SK-N-SH (cell line): Measurements from ENCODE around the gene UBQLN3. TPM values are rescaled to one million over a fixed set of nuclear protein-coding genes. Genes with fewer than 3 reads are reported as not detected.

Experiments used
- CTCF ChIA-PET: fragments of 300-600, 350-600 bp; formaldehyde crosslinking; extraction: SDS; loops from one replicate; lab custom pipeline; 2021; lab: Yijun Ruan, JAX
- POLR2A ChIA-PET: fragments of 350-600 bp; sonication (Branson Sonifier 250); formaldehyde crosslinking; extraction: SDS; loops from one replicate; lab custom pipeline; 2020; ENCODE audit warnings: antibody characterized with exemption, inconsistent platforms; lab: Yijun Ruan, JAX
- DNase-seq: peaks from one replicate; pipeline ENCODE4 v3.0.0; 2012
- H2AFZ ChIP-seq: fragments of 200-600 bp; sonication (generic); 2 replicates; pipeline ENCODE4 v1.8.1; 2016; ENCODE audit warnings: antibody characterized with exemption, mild to moderate bottlenecking, low read depth
- H3F3A ChIP-seq: fragments of 200-600 bp; sonication (generic); replicated peaks from 2 replicates; pipeline ENCODE3; 2016; ENCODE audit warnings: antibody characterized with exemption, mild to moderate bottlenecking; ENCODE audit not compliant: insufficient read depth
- H3K27ac ChIP-seq, 2 experiments: fragments of 200-500 bp in 1 of 2; fragments of 200-600 bp in 1 of 2; sonication (Bioruptor generic) in 1 of 2; sonication (generic), shearing (Covaris generic) in 1 of 2; 2 replicates each; pipeline versions ENCODE4 v1.5.1 to v1.6.1; 2014 to 2016; ENCODE audit warnings: low read depth in 2 of 2, inconsistent platforms in 1 of 2, low read length in 1 of 2, mild to moderate bottlenecking in 1 of 2, mixed read lengths in 1 of 2
- H3K27me3 ChIP-seq: fragments of 200-600 bp; sonication (generic), shearing (Covaris generic); 2 replicates; pipeline ENCODE4 v1.6.1; 2016; ENCODE audit warnings: mixed run types; ENCODE audit not compliant: insufficient read depth
- H3K36me3 ChIP-seq, 2 experiments: fragments of 200-500 bp in 1 of 2; fragments of 200-600 bp in 1 of 2; sonication (Bioruptor generic) in 1 of 2; sonication (generic) in 1 of 2; replicated peaks in 1 of 2; 2 replicates each; pipeline versions ENCODE3 to v1.5.1; 2014 to 2016; ENCODE audit warnings: low read length in 1 of 2, mild to moderate bottlenecking in 1 of 2; ENCODE audit not compliant: insufficient read depth in 2 of 2, control insufficient read depth in 1 of 2
- H3K4me1 ChIP-seq, 2 experiments: fragments of 200-500 bp in 1 of 2; fragments of 200-600 bp in 1 of 2; sonication (Bioruptor generic) in 1 of 2; sonication (generic), shearing (Covaris generic) in 1 of 2; 2 replicates each; pipeline versions ENCODE4 v1.5.1 to v1.6.1; 2014 to 2016; ENCODE audit warnings: low read depth in 1 of 2, low read length in 1 of 2, mixed run types in 1 of 2; ENCODE audit not compliant: insufficient read depth in 2 of 2, control insufficient read depth in 1 of 2
- H3K4me2 ChIP-seq: fragments of 200-600 bp; sonication (generic), shearing (Covaris generic); 2 replicates; pipeline ENCODE4 v1.6.1; 2017; ENCODE audit warnings: mixed run types
- H3K4me3 ChIP-seq, 2 experiments: fragments of 200-500 bp in 1 of 2; fragments of 200-600 bp in 1 of 2; sonication (Bioruptor generic) in 1 of 2; sonication (generic), shearing (Covaris generic) in 1 of 2; 2 replicates each; pipeline versions ENCODE4 v1.5.1 to v1.8.1; 2014 to 2016; ENCODE audit warnings: low read depth in 2 of 2, inconsistent platforms in 1 of 2, low read length in 1 of 2, mild to moderate bottlenecking in 1 of 2, mixed read lengths in 1 of 2, moderate library complexity in 1 of 2
- H3K79me2 ChIP-seq: fragments of 200-600 bp; sonication (generic); 2 replicates; pipeline ENCODE4 v1.8.1; 2017; ENCODE audit warnings: mild to moderate bottlenecking; ENCODE audit not compliant: insufficient read depth
- H3K9ac ChIP-seq: fragments of 200-600 bp; sonication (generic); 2 replicates; pipeline ENCODE4 v1.6.1; 2017; ENCODE audit warnings: mixed run types
- H3K9me2 ChIP-seq: fragments of 200-600 bp; sonication (generic); 2 replicates; pipeline ENCODE4 v1.6.1; 2017; ENCODE audit warnings: mixed run types
- H3K9me3 ChIP-seq: fragments of 200-600 bp; sonication (generic); 2 replicates; pipeline ENCODE4 v1.6.1; 2017; ENCODE audit warnings: mixed run types, mild to moderate bottlenecking, moderate library complexity
- H4K20me1 ChIP-seq: fragments of 200-600 bp; sonication (generic); 2 replicates; pipeline ENCODE4 v1.6.1; 2017; ENCODE audit warnings: mild to moderate bottlenecking, mixed run types; ENCODE audit not compliant: insufficient read depth
- CHD2 ChIP-seq: fragments of 150-350 bp; IDR thresholded peaks from 2 replicates; pipeline ENCODE4 v1.6.1; 2018; ENCODE audit warnings: low read length; ENCODE audit not compliant: partially characterized antibody
- ELF1 ChIP-seq: IDR thresholded peaks from 2 replicates; pipeline ENCODE4 v1.4.0; 2012
- EZH2phosphoT487 ChIP-seq: fragments of 200-600 bp; sonication (generic); IDR thresholded peaks from 2 replicates; pipeline ENCODE4 v1.6.1; 2017; ENCODE audit warnings: low read depth, mixed run types, mild to moderate bottlenecking, antibody characterized with exemption, moderate library complexity, borderline replicate concordance
- FOXM1 ChIP-seq: IDR thresholded peaks from 2 replicates; pipeline ENCODE4 v1.4.0; 2012; ENCODE audit warnings: low read depth, mild to moderate bottlenecking
- GATA2 ChIP-seq: sonication (generic); formaldehyde crosslinking; IDR thresholded peaks from 2 replicates; pipeline ENCODE4 v1.5.0; 2020; ENCODE audit warnings: mild to moderate bottlenecking, missing genetic modification reagents
- IRF3 ChIP-seq: fragments of 150-350 bp; IDR thresholded peaks from 2 replicates; pipeline ENCODE4 v1.6.1; 2016; ENCODE audit warnings: mild to moderate bottlenecking, low read depth, low read length
- MEF2A ChIP-seq: IDR thresholded peaks from 2 replicates; pipeline ENCODE4 v1.4.0; 2012; ENCODE audit warnings: low read depth, borderline replicate concordance
- NFIC ChIP-seq: IDR thresholded peaks from 2 replicates; pipeline ENCODE4 v1.4.0; 2012; ENCODE audit warnings: borderline replicate concordance
- RXRA ChIP-seq: IDR thresholded peaks from 2 replicates; pipeline ENCODE4 v1.4.0; 2012; ENCODE audit warnings: low read depth, mild to moderate bottlenecking, borderline replicate concordance
- SMC3 ChIP-seq: IDR thresholded peaks from 2 replicates; pipeline ENCODE4 v1.6.1; 2012; ENCODE audit warnings: low read depth, low read length, improper control_type of control experiment
- TAF1 ChIP-seq: IDR thresholded peaks from 2 replicates; pipeline ENCODE4 v1.6.1; 2012; ENCODE audit warnings: low read depth, mild to moderate bottlenecking, low read length, moderate library complexity, borderline replicate concordance
- TEAD4 ChIP-seq: IDR thresholded peaks from 2 replicates; pipeline ENCODE4 v1.4.0; 2012; ENCODE audit warnings: mild to moderate bottlenecking, borderline replicate concordance; ENCODE audit not compliant: insufficient read depth
- USF1 ChIP-seq: IDR thresholded peaks from 2 replicates; pipeline ENCODE4 v1.4.0; 2012; ENCODE audit warnings: low read depth, borderline replicate concordance
- ZBTB33 ChIP-seq: IDR thresholded peaks from 2 replicates; pipeline ENCODE4 v1.4.0; 2012; ENCODE audit warnings: low read depth, borderline replicate concordance
- WGBS: methylation state at CpG from one replicate; pipeline ENCODE4 v1.1.6; 2017; ENCODE audit warnings: low lambda C conversion rate; 5-methylcytosine and 5-hydroxymethylcytosine counted together
- polyA plus RNA-seq, 3 experiments: library from polyadenylated mRNA; depleted of rRNA; stranded (reverse); fragments of >200 nt; gene quantifications; 2 replicates each; pipeline ENCODE4 v1.2.3, GENCODE V29; 2012

The UBQLN3 gene
- polyA plus RNA-seq, 1 of the 3 experiments (the other 2 are of a cell fraction), result not detected

- Histone ChIP-seq H3K4me3 (no peak overlapping the region), H3K79me2 (no peaks in the 10 kb centered on the region), H3K9me2 (no peaks in the 10 kb centered on the region), H3K9me3 (no peaks in the 10 kb centered on the region), H3K4me1 (no peaks in the 10 kb centered on the region), H3K4me2 (no peak overlapping the region), H3K27ac (no peak overlapping the region), H3K36me3 (no peaks in the 10 kb centered on the region), H3K27me3 (peaks cover 8% of the 10 kb centered on the region), H4K20me1 (no peaks in the 10 kb centered on the region), H3K9ac (no peak overlapping the region), H3F3A (no peaks in the 10 kb centered on the region), H2AFZ (no peak overlapping the region)
- ChIA-PET CTCF (interaction anchor here (0.6 to 2.2 kb wide), 2 partner anchors 10 to 771 kb away, joined by 3 to 10 read pairs; no protein-coding TSS in a partner anchor), POLR2A (no interaction called here)
- no peak for DNase-seq
- TF ChIP-seq SMC3, result no peak
- TF ChIP-seq NFIC, result no peak
- TF ChIP-seq RXRA, result no peak
- TF ChIP-seq FOXM1, result no peak
- no peak for TF ChIP-seq ELF1
- no peak for TF ChIP-seq EZH2phosphoT487
- no peak for TF ChIP-seq GATA2
- no peak for TF ChIP-seq USF1
- TF ChIP-seq ZBTB33, result no peak
- no peak for TF ChIP-seq TAF1
- no peak for TF ChIP-seq TEAD4
- no peak for TF ChIP-seq CHD2
- 4% methylated on average over 3 of the region's 3 CpGs for WGBS
Observed at GRCh38 chr11:5486421-5486820, 23.3 kb downstream of the UBQLN3 start.

- POLR2A ChIA-PET, result no interaction called here
- WGBS, result 20% methylated on average over 3 of the region's 3 CpGs
- no peak overlapping the region for H3K27ac ChIP-seq
Observed at GRCh38 chr11:5486003-5486402, 23.8 kb downstream of the UBQLN3 start.

More at GRCh38 chr11:5486003-5486402, 23.8 kb downstream of the UBQLN3 start:
- no peak overlapping the region for H3K4me2 ChIP-seq
- no peak overlapping the region for H3K9ac ChIP-seq
- no peaks in the 10 kb centered on the region for H3K9me2 ChIP-seq
- no peaks in the 10 kb centered on the region for H3F3A ChIP-seq
- no peak overlapping the region for H2AFZ ChIP-seq
- no peaks in the 10 kb centered on the region for H3K9me3 ChIP-seq
- H3K4me1 ChIP-seq, result no peaks in the 10 kb centered on the region
- no peak overlapping the region for H3K4me3 ChIP-seq
- TF ChIP-seq IRF3, result no peak
- TF ChIP-seq ELF1, result no peak
- TF ChIP-seq MEF2A, result no peak
- no peak for DNase-seq
- CTCF ChIA-PET, result interaction anchor here (0.7 to 2.2 kb wide), 2 partner anchors 9 to 12 kb away, joined by 3 to 10 read pairs; no protein-coding TSS in a partner anchor
- peaks cover 8% of the 10 kb centered on the region for H3K27me3 ChIP-seq
- H3K36me3 ChIP-seq, result no peaks in the 10 kb centered on the region
- H3K79me2 ChIP-seq, result no peaks in the 10 kb centered on the region
- H4K20me1 ChIP-seq, result no peaks in the 10 kb centered on the region
